ENCODE measurements around the gene HOXA3.

Gene HOXA3

GRCh38 chr7:27064159-27064558, 88.2 kb downstream of the HOXA3 start:
- in situ Hi-C loops (cut with MboI; ENCODE audit: low sequenced_read_pairs) = no loop called here

DNA sequence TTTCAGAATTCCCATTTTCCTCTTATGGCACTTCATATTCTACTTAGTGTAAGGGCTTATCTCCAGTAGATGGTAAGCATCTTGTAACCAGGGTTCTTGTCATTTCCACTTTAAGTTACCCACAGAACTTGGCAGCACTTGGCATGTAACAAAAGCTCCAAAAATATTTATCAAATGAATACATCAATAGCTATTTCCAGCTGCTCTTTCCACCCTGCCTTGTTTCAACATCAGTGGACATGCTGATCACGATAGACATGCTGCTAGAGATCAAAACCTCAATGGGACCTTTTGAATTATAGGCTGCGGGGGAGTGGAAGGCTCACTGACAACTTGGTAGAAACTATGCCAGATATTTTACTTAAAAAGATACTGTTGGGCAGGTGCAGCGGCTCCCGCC, 89.4 kb downstream of the HOXA3 start:
- in situ Hi-C loops (cut with MboI; ENCODE audit: low sequenced_read_pairs) = no loop called here
